SK-N-SH (cell line): ENCODE results near the gene CRELD2. TPM values are rescaled to one million over a fixed set of nuclear protein-coding genes. Genes with fewer than 3 reads are reported as not detected.

ENCODE experiments used
- CTCF ChIA-PET: fragments of 300-600, 350-600 bp; formaldehyde crosslinking; extraction: SDS; loops from one replicate; lab custom pipeline; 2021; lab: Yijun Ruan, JAX
- POLR2A ChIA-PET: fragments of 350-600 bp; sonication (Branson Sonifier 250); formaldehyde crosslinking; extraction: SDS; loops from one replicate; lab custom pipeline; 2020; ENCODE audit warnings: antibody characterized with exemption, inconsistent platforms; lab: Yijun Ruan, JAX
- DNase-seq: peaks from one replicate; pipeline ENCODE4 v3.0.0; 2012
- H2AFZ ChIP-seq: fragments of 200-600 bp; sonication (generic); 2 replicates; pipeline ENCODE4 v1.8.1; 2016; ENCODE audit warnings: antibody characterized with exemption, mild to moderate bottlenecking, low read depth
- H3F3A ChIP-seq: fragments of 200-600 bp; sonication (generic); replicated peaks from 2 replicates; pipeline ENCODE3; 2016; ENCODE audit warnings: antibody characterized with exemption, mild to moderate bottlenecking; ENCODE audit not compliant: insufficient read depth
- H3K27ac ChIP-seq, 2 experiments: fragments of 200-500 bp in 1 of 2; fragments of 200-600 bp in 1 of 2; sonication (Bioruptor generic) in 1 of 2; sonication (generic), shearing (Covaris generic) in 1 of 2; 2 replicates each; pipeline versions ENCODE4 v1.5.1 to v1.6.1; 2014 to 2016; ENCODE audit warnings: low read depth in 2 of 2, inconsistent platforms in 1 of 2, low read length in 1 of 2, mild to moderate bottlenecking in 1 of 2, mixed read lengths in 1 of 2
- H3K27me3 ChIP-seq: fragments of 200-600 bp; sonication (generic), shearing (Covaris generic); 2 replicates; pipeline ENCODE4 v1.6.1; 2016; ENCODE audit warnings: mixed run types; ENCODE audit not compliant: insufficient read depth
- H3K36me3 ChIP-seq, 2 experiments: fragments of 200-500 bp in 1 of 2; fragments of 200-600 bp in 1 of 2; sonication (Bioruptor generic) in 1 of 2; sonication (generic) in 1 of 2; replicated peaks in 1 of 2; 2 replicates each; pipeline versions ENCODE3 to v1.5.1; 2014 to 2016; ENCODE audit warnings: low read length in 1 of 2, mild to moderate bottlenecking in 1 of 2; ENCODE audit not compliant: insufficient read depth in 2 of 2, control insufficient read depth in 1 of 2
- H3K4me1 ChIP-seq, 2 experiments: fragments of 200-500 bp in 1 of 2; fragments of 200-600 bp in 1 of 2; sonication (Bioruptor generic) in 1 of 2; sonication (generic), shearing (Covaris generic) in 1 of 2; 2 replicates each; pipeline versions ENCODE4 v1.5.1 to v1.6.1; 2014 to 2016; ENCODE audit warnings: low read depth in 1 of 2, low read length in 1 of 2, mixed run types in 1 of 2; ENCODE audit not compliant: insufficient read depth in 2 of 2, control insufficient read depth in 1 of 2
- H3K4me2 ChIP-seq: fragments of 200-600 bp; sonication (generic), shearing (Covaris generic); 2 replicates; pipeline ENCODE4 v1.6.1; 2017; ENCODE audit warnings: mixed run types
- H3K4me3 ChIP-seq, 2 experiments: fragments of 200-500 bp in 1 of 2; fragments of 200-600 bp in 1 of 2; sonication (Bioruptor generic) in 1 of 2; sonication (generic), shearing (Covaris generic) in 1 of 2; 2 replicates each; pipeline versions ENCODE4 v1.5.1 to v1.8.1; 2014 to 2016; ENCODE audit warnings: low read depth in 2 of 2, inconsistent platforms in 1 of 2, low read length in 1 of 2, mild to moderate bottlenecking in 1 of 2, mixed read lengths in 1 of 2, moderate library complexity in 1 of 2
- H3K79me2 ChIP-seq: fragments of 200-600 bp; sonication (generic); 2 replicates; pipeline ENCODE4 v1.8.1; 2017; ENCODE audit warnings: mild to moderate bottlenecking; ENCODE audit not compliant: insufficient read depth
- H3K9ac ChIP-seq: fragments of 200-600 bp; sonication (generic); 2 replicates; pipeline ENCODE4 v1.6.1; 2017; ENCODE audit warnings: mixed run types
- H3K9me2 ChIP-seq: fragments of 200-600 bp; sonication (generic); 2 replicates; pipeline ENCODE4 v1.6.1; 2017; ENCODE audit warnings: mixed run types
- H3K9me3 ChIP-seq: fragments of 200-600 bp; sonication (generic); 2 replicates; pipeline ENCODE4 v1.6.1; 2017; ENCODE audit warnings: mixed run types, mild to moderate bottlenecking, moderate library complexity
- H4K20me1 ChIP-seq: fragments of 200-600 bp; sonication (generic); 2 replicates; pipeline ENCODE4 v1.6.1; 2017; ENCODE audit warnings: mild to moderate bottlenecking, mixed run types; ENCODE audit not compliant: insufficient read depth
- CHD2 ChIP-seq: fragments of 150-350 bp; IDR thresholded peaks from 2 replicates; pipeline ENCODE4 v1.6.1; 2018; ENCODE audit warnings: low read length; ENCODE audit not compliant: partially characterized antibody
- ELF1 ChIP-seq: IDR thresholded peaks from 2 replicates; pipeline ENCODE4 v1.4.0; 2012
- EP300 ChIP-seq, 2 experiments: IDR thresholded peaks; 2 replicates each; pipeline versions ENCODE4 v1.4.0 to v1.6.1; 2012; ENCODE audit warnings: borderline replicate concordance in 1 of 2, low read depth in 1 of 2, low read length in 1 of 2
- FOXJ3 ChIP-seq: sonication (generic); formaldehyde crosslinking; IDR thresholded peaks from 2 replicates; pipeline ENCODE4 v1.5.1; 2020; ENCODE audit warnings: mild to moderate bottlenecking, missing genetic modification reagents
- MEF2A ChIP-seq: IDR thresholded peaks from 2 replicates; pipeline ENCODE4 v1.4.0; 2012; ENCODE audit warnings: low read depth, borderline replicate concordance
- RAD21 ChIP-seq: IDR thresholded peaks from 2 replicates; pipeline ENCODE4 v1.6.1; 2012; ENCODE audit warnings: mild to moderate bottlenecking, low read length
- RCOR1 ChIP-seq: fragments of 150-350 bp; IDR thresholded peaks from 2 replicates; pipeline ENCODE4 v1.6.1; 2017; ENCODE audit warnings: antibody characterized with exemption, low read length
- RFX5 ChIP-seq: IDR thresholded peaks from 2 replicates; pipeline ENCODE4 v1.6.1; 2012; ENCODE audit warnings: mild to moderate bottlenecking, improper control_type of control experiment, low read length
- RXRA ChIP-seq: IDR thresholded peaks from 2 replicates; pipeline ENCODE4 v1.4.0; 2012; ENCODE audit warnings: low read depth, mild to moderate bottlenecking, borderline replicate concordance
- TAF1 ChIP-seq: IDR thresholded peaks from 2 replicates; pipeline ENCODE4 v1.6.1; 2012; ENCODE audit warnings: low read depth, mild to moderate bottlenecking, low read length, moderate library complexity, borderline replicate concordance
- TCF12 ChIP-seq: IDR thresholded peaks from 2 replicates; pipeline ENCODE4 v1.4.0; 2012
- WGBS: methylation state at CpG from one replicate; pipeline ENCODE4 v1.1.6; 2017; ENCODE audit warnings: low lambda C conversion rate; 5-methylcytosine and 5-hydroxymethylcytosine counted together
- polyA plus RNA-seq, 3 experiments: library from polyadenylated mRNA; depleted of rRNA; stranded (reverse); fragments of >200 nt; gene quantifications; 2 replicates each; pipeline ENCODE4 v1.2.3, GENCODE V29; 2012
- TF ChIP-seq, protein P1 (sequence below): fragments of 200-600 bp; sonication (generic); IDR thresholded peaks from 2 replicates; pipeline ENCODE4 v1.6.1; 2017; ENCODE audit warnings: antibody characterized with exemption, mild to moderate bottlenecking, moderate library complexity
- TF ChIP-seq, protein P2 (sequence below): fragments of 150-350 bp; IDR thresholded peaks from 2 replicates; pipeline ENCODE4 v1.6.1; 2016; ENCODE audit warnings: mild to moderate bottlenecking, low read depth, low read length
- TF ChIP-seq, protein P3 (sequence below): IDR thresholded peaks from 2 replicates; pipeline ENCODE4; 2012
- TF ChIP-seq, protein P4 (sequence below): IDR thresholded peaks from 2 replicates; pipeline ENCODE4 v1.6.1; 2012; ENCODE audit warnings: mild to moderate bottlenecking, low read depth, low read length, moderate library complexity
- TF ChIP-seq, protein P5 (sequence below): fragments of 150-350 bp; IDR thresholded peaks from 2 replicates; pipeline ENCODE4 v1.6.1; 2017; ENCODE audit warnings: antibody characterized with exemption, low read length, low read depth, borderline replicate concordance

CRELD2 gene
- polyA plus RNA-seq, 1 of the 3 experiments (the other 2 are of a cell fraction), result 113 TPM

DNA sequence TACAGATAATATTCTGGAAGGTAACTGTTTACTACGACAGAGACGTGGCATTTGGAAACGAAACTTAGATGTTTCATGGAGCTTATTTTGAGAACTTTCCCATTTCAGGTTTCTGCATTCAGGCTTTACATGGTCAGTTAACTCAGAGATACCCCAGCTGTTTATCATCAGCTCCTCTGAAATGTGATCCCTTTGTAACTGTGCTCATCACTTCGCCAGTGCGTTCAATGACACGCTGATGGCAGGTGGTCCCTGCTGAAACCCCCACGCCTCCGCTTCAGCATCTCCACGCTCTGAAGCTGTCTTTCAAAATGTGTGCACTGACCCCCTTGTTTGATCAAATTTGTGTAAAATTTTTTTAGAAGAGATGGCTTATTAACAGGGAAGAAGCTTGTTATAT lies 30.7 kb upstream of the CRELD2 start:
- H3K4me3 ChIP-seq, result no peak overlapping the region

More for the DNA sequence above, 30.7 kb upstream of the CRELD2 start:
- ChIA-PET POLR2A (no interaction called here), CTCF (no interaction called here)
- H2AFZ ChIP-seq, result no peak overlapping the region
- H3K9me2 ChIP-seq, result no peaks in the 10 kb centered on the region
- TF ChIP-seq EP300 (IDR thresholded peaks at IDR 0.05; ENCODE audit: borderline replicate concordance in 1 of 2, low read depth in 1 of 2, low read length in 1 of 2) (no peak), MEF2A (no peak), CHD2 (no peak), TAF1 (no peak), ELF1 (no peak), RCOR1 (no peak), RXRA (no peak), RFX5 (no peak), RAD21 (no peak), FOXJ3 (CRISPR knock-in tag) (no peak), TCF12 (no peak)
- TF ChIP-seq, protein P1, sequence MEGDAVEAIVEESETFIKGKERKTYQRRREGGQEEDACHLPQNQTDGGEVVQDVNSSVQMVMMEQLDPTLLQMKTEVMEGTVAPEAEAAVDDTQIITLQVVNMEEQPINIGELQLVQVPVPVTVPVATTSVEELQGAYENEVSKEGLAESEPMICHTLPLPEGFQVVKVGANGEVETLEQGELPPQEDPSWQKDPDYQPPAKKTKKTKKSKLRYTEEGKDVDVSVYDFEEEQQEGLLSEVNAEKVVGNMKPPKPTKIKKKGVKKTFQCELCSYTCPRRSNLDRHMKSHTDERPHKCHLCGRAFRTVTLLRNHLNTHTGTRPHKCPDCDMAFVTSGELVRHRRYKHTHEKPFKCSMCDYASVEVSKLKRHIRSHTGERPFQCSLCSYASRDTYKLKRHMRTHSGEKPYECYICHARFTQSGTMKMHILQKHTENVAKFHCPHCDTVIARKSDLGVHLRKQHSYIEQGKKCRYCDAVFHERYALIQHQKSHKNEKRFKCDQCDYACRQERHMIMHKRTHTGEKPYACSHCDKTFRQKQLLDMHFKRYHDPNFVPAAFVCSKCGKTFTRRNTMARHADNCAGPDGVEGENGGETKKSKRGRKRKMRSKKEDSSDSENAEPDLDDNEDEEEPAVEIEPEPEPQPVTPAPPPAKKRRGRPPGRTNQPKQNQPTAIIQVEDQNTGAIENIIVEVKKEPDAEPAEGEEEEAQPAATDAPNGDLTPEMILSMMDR, result no peak
- TF ChIP-seq, protein P2, sequence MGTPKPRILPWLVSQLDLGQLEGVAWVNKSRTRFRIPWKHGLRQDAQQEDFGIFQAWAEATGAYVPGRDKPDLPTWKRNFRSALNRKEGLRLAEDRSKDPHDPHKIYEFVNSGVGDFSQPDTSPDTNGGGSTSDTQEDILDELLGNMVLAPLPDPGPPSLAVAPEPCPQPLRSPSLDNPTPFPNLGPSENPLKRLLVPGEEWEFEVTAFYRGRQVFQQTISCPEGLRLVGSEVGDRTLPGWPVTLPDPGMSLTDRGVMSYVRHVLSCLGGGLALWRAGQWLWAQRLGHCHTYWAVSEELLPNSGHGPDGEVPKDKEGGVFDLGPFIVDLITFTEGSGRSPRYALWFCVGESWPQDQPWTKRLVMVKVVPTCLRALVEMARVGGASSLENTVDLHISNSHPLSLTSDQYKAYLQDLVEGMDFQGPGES, result no peak
- TF ChIP-seq, protein P3, sequence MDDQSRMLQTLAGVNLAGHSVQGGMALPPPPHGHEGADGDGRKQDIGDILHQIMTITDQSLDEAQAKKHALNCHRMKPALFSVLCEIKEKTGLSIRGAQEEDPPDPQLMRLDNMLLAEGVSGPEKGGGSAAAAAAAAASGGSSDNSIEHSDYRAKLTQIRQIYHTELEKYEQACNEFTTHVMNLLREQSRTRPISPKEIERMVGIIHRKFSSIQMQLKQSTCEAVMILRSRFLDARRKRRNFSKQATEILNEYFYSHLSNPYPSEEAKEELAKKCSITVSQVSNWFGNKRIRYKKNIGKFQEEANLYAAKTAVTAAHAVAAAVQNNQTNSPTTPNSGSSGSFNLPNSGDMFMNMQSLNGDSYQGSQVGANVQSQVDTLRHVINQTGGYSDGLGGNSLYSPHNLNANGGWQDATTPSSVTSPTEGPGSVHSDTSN, result no peak
- TF ChIP-seq, protein P4, sequence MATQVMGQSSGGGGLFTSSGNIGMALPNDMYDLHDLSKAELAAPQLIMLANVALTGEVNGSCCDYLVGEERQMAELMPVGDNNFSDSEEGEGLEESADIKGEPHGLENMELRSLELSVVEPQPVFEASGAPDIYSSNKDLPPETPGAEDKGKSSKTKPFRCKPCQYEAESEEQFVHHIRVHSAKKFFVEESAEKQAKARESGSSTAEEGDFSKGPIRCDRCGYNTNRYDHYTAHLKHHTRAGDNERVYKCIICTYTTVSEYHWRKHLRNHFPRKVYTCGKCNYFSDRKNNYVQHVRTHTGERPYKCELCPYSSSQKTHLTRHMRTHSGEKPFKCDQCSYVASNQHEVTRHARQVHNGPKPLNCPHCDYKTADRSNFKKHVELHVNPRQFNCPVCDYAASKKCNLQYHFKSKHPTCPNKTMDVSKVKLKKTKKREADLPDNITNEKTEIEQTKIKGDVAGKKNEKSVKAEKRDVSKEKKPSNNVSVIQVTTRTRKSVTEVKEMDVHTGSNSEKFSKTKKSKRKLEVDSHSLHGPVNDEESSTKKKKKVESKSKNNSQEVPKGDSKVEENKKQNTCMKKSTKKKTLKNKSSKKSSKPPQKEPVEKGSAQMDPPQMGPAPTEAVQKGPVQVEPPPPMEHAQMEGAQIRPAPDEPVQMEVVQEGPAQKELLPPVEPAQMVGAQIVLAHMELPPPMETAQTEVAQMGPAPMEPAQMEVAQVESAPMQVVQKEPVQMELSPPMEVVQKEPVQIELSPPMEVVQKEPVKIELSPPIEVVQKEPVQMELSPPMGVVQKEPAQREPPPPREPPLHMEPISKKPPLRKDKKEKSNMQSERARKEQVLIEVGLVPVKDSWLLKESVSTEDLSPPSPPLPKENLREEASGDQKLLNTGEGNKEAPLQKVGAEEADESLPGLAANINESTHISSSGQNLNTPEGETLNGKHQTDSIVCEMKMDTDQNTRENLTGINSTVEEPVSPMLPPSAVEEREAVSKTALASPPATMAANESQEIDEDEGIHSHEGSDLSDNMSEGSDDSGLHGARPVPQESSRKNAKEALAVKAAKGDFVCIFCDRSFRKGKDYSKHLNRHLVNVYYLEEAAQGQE, result no peak
- TF ChIP-seq, protein P5, sequence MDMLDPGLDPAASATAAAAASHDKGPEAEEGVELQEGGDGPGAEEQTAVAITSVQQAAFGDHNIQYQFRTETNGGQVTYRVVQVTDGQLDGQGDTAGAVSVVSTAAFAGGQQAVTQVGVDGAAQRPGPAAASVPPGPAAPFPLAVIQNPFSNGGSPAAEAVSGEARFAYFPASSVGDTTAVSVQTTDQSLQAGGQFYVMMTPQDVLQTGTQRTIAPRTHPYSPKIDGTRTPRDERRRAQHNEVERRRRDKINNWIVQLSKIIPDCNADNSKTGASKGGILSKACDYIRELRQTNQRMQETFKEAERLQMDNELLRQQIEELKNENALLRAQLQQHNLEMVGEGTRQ, result no peak
- H3K9ac ChIP-seq, result no peak overlapping the region
- peaks cover 2% of the 10 kb centered on the region; the same call in 1 of the 2 replicates for H4K20me1 ChIP-seq
- H3K27ac ChIP-seq, result no peak overlapping the region
- peaks cover 49 to 72% of the 10 kb centered on the region in 2 experiments for H3K36me3 ChIP-seq
- no peaks in the 10 kb centered on the region for H3F3A ChIP-seq
- no peak for DNase-seq
- no peaks in the 10 kb centered on the region; the same call in 1 of the 2 replicates for H3K9me3 ChIP-seq
- H3K4me2 ChIP-seq, result no peak overlapping the region
- 96% methylated on average over 9 of the region's 9 CpGs for WGBS
- H3K27me3 ChIP-seq, result no peaks in the 10 kb centered on the region
- H3K4me1 ChIP-seq, result no peaks in the 10 kb centered on the region
- peaks cover 73% of the 10 kb centered on the region for H3K79me2 ChIP-seq
